ENCODE data around the gene PLXNA4. TPM values are rescaled to one million over a fixed set of nuclear protein-coding genes. Genes with fewer than 3 reads are reported as not detected.

The PLXNA4 gene
- total RNA-seq, 2 experiments from 2014 or later = 1.2 to 1.4 TPM

DNA sequence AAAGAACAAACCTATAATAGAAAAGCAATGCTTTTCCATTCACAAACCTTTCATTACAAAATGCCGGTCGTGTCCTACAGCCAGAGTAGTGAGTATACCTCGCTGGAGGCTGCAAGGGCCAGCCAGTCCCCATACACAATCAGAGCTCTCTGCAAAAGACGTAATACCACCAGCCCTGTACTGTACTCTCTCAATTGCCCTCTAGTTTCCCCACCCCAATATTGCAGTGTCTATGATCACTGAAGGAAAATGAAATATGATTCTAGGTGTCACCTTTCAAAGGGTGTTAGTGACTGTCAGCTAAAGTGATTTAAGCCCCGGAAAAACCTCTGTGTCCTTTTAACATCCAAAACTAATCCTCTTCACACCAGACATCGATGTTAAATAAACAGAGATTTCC is 24.8 kb downstream of the PLXNA4 start:
- no peaks in the 10 kb centered on the region for H3K36me3 Mint-ChIP-seq (ENCODE audit: low read depth)

DNA sequence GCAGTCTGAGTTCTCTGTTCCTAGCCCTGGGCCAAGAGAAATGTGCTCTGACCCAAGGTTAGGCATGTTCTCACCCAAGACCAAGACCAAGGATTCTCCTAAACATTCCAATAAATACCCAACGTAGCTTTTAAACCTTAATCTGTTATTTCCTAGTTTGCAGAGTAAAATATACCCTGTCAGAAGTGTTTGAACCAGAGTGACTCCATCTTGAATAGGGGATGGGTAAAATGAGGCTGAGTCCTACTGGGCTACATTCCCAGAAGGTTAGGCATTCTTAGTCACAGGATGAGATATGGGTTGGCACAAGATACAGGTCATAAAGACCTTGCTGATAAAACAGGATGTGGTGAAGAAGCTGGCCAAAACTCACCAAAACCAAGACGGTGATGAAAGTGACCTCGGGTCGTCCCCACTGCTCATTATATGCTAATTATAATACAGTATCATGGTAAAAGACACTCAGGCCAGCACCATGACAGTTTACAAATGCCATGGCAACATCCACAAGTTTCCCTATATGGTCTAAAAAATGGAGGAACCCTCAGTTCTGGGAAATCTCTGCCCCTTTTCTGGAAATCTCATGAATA is 27.7 kb downstream of the PLXNA4 start:
- CTCF ChIA-PET = no interaction called here
- H3K4me3 Mint-ChIP-seq = no peak overlapping the region
- H3K27me3 Mint-ChIP-seq = peaks cover 17% of the 10 kb centered on the region
- POLR2A ChIA-PET = no interaction called here
- no peak overlapping the region for H3K27ac Mint-ChIP-seq
- no peaks in the 10 kb centered on the region for H3K36me3 Mint-ChIP-seq (ENCODE audit: low read depth)
- H3K9me3 Mint-ChIP-seq = peaks cover 13% of the 10 kb centered on the region
- DNase-seq = no peak
- H3K4me1 Mint-ChIP-seq = peaks cover 8% of the 10 kb centered on the region

More for the DNA sequence above, 24.8 kb downstream of the PLXNA4 start:
- DNase-seq = no peak
- Mint-ChIP-seq H3K4me3 (no peak overlapping the region), H3K27ac (no peak overlapping the region), H3K4me1 (peaks cover 3% of the 10 kb centered on the region), H3K9me3 (peaks cover 11% of the 10 kb centered on the region), H3K27me3 (peaks cover 14% of the 10 kb centered on the region)
- POLR2A ChIA-PET = no interaction called here
- CTCF ChIA-PET = no interaction called here

DNA sequence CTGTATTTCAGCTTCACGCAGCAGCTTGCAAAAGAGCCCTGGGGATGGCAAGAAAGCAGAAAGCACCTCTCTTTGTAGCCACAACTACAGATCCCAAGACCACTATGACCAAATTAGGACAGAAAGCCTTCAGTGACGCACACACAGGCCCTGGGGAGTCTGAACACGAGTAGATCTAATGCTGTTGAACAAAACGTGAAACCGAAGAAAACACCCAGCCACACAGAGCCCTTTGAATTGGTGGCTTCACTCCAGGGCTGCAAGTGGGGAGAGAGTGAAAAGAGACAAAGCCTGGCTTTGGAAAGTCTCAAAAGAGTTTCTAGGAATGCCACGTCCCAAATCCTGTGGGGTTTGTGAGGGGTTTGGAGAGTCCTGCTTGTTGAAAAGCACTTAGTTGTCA is 28.4 kb downstream of the PLXNA4 start:
- no peak for DNase-seq
- peaks cover 8% of the 10 kb centered on the region for H3K4me1 Mint-ChIP-seq
- ChIA-PET CTCF (no interaction called here), POLR2A (no interaction called here)
- H3K4me3 Mint-ChIP-seq = no peak overlapping the region
- no peaks in the 10 kb centered on the region for H3K36me3 Mint-ChIP-seq (ENCODE audit: low read depth)
- H3K9me3 Mint-ChIP-seq = peaks cover 13% of the 10 kb centered on the region
- H3K27me3 Mint-ChIP-seq = peaks cover 20% of the 10 kb centered on the region
- no peak overlapping the region for H3K27ac Mint-ChIP-seq

DNA sequence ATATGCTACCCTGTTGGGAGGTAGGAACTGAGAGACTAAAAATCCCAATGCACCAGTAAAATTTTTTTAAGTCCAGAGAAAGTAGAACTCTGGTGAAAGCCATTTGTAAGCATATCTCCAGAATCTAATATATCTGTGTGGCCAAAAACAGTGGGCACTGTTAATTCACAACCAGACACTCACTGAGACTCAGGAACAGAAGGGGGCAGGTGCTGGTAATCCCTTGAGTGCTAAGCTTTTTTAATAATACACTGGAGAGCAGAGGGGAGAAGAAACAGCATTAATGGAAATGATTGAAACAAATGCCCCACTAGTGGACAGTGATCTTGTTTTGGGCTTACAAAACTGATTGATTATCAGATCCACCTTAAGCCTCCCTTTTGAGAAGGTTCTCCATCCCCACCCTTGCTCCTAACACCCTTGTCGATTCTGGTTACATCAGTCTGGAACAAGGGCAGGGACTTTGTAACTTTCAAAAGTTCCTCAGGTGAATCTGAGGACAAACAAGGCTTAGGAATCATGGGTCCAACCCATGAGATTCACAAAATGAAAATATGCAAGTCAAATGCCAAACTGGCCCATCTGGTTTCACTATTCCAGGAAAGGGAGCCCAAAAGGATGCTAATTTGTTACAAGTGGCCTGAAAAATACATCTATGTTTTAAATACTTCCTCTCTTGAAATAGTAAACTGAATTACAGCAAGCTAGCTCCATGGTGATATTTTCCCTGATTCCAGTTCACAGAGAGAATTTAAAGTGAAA is 29.7 kb downstream of the PLXNA4 start:
- CTCF ChIA-PET = no interaction called here

DNA sequence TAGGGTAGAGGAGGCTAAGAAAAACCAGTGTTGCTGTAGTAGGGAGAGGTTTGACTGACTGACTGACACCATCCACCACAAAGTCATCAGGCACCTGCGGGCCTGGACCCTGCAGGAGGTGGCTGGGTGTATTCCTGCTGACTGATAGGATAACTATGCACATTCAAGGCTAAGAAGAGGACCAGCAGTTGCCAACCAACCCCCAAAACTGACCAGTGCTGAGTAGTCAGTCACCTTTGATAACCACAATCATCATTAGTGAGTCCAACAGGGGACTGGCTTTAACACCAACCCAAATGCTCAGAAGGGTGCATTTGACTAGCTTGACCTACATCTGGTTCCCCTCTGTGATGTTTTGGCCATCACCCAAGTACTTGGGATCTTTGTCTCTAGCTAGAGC is 30.5 kb downstream of the PLXNA4 start:
- Mint-ChIP-seq H3K4me1 (peaks cover 8% of the 10 kb centered on the region), H3K27me3 (peaks cover 11% of the 10 kb centered on the region), H3K36me3 (ENCODE audit: low read depth) (no peaks in the 10 kb centered on the region), H3K4me3 (no peak overlapping the region), H3K9me3 (peaks cover 4% of the 10 kb centered on the region), H3K27ac (no peak overlapping the region)
- ChIA-PET CTCF (no interaction called here), POLR2A (no interaction called here)
- DNase-seq = no peak

More for the DNA sequence above, 29.7 kb downstream of the PLXNA4 start:
- Mint-ChIP-seq H3K4me1 (peaks cover 8% of the 10 kb centered on the region), H3K9me3 (peaks cover 12% of the 10 kb centered on the region), H3K27me3 (peaks cover 19% of the 10 kb centered on the region), H3K4me3 (no peak overlapping the region), H3K27ac (no peak overlapping the region), H3K36me3 (ENCODE audit: low read depth) (no peaks in the 10 kb centered on the region)
- DNase-seq = no peak
- POLR2A ChIA-PET = no interaction called here

DNA sequence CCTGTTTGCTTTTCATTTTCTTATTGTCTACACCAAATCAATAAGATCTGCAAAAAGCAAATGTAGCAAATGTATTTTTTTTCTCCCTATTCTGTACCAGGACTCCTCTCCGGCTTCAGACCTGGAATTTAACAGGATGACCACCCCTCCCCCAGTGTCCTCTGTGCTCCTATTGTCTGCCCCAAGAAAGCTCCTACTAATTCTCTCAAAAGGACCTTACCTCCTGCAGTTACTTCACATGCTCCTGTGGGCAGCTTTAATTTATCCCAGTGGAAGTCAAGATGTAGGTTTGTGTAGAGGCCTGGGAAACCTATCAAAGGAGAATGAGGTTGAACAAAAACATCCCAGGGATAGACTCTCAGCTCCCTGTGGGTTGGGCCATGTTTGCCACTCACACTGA is 31.3 kb downstream of the PLXNA4 start:
- Mint-ChIP-seq H3K36me3 (ENCODE audit: low read depth) (no peaks in the 10 kb centered on the region), H3K4me1 (peaks cover 8% of the 10 kb centered on the region), H3K27me3 (peaks cover 9% of the 10 kb centered on the region), H3K9me3 (peaks cover 2% of the 10 kb centered on the region), H3K4me3 (no peak overlapping the region), H3K27ac (no peak overlapping the region)
- no peak for DNase-seq
- CTCF ChIA-PET = no interaction called here
- POLR2A ChIA-PET = no interaction called here

DNA sequence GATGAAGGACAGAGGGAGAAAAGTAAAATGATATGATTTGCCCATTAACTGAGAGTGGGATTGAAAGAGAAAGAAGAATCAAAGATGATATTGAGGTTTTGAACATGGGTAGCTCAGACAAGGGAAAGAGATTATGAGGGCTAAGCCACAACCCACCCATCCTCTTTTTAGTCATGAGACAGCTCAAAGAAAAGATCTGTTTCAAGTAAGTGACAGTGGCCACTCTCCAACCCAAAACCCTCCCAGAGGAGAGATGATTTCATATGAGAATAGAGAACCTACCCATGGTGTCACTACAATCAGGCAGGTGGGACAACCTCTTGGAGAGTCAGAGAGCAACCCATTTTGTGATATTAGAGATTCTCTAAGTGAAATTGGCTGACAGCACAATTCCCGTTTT is 32.2 kb downstream of the PLXNA4 start:
- CTCF ChIA-PET = interaction anchor here (2.5 kb wide), 1 partner anchor 37 kb away, joined by 7 read pairs; no protein-coding TSS in a partner anchor
- no peaks in the 10 kb centered on the region for H3K36me3 Mint-ChIP-seq (ENCODE audit: low read depth)

DNA sequence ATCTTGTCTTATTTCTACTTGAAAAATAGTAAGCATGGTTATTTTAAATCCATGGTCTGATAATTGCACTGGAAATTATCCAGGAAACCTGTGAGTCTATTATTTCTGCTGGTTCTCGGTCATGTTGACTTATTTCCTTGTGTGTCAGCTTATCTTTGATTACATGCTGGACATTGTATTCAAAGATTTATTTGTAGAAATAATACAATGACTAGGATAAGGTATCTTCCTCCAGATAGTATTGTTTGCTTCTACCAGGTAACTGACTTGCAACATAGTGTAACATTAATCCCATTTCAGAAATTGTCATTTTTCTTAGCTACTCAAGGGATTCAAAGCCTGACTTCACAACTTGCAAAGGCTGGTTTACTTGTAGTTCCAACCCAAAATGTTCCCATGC is 33.4 kb downstream of the PLXNA4 start:
- ChIA-PET POLR2A (no interaction called here), CTCF (interaction anchor here (0.8 to 2.5 kb wide), 2 partner anchors 15 to 38 kb away, joined by 3 to 7 read pairs; no protein-coding TSS in a partner anchor)
- Mint-ChIP-seq H3K9me3 (peaks cover 2% of the 10 kb centered on the region), H3K4me1 (peaks cover 5% of the 10 kb centered on the region), H3K27ac (no peak overlapping the region), H3K36me3 (ENCODE audit: low read depth) (no peaks in the 10 kb centered on the region), H3K4me3 (no peak overlapping the region), H3K27me3 (peaks cover 10% of the 10 kb centered on the region)
- DNase-seq = no peak

More for the DNA sequence above, 32.2 kb downstream of the PLXNA4 start:
- H3K27me3 Mint-ChIP-seq = peaks cover 9% of the 10 kb centered on the region
- H3K27ac Mint-ChIP-seq = no peak overlapping the region
- POLR2A ChIA-PET = no interaction called here
- no peak for DNase-seq
- no peak overlapping the region for H3K4me3 Mint-ChIP-seq
- peaks cover 2% of the 10 kb centered on the region for H3K9me3 Mint-ChIP-seq
- H3K4me1 Mint-ChIP-seq = peaks cover 8% of the 10 kb centered on the region

DNA sequence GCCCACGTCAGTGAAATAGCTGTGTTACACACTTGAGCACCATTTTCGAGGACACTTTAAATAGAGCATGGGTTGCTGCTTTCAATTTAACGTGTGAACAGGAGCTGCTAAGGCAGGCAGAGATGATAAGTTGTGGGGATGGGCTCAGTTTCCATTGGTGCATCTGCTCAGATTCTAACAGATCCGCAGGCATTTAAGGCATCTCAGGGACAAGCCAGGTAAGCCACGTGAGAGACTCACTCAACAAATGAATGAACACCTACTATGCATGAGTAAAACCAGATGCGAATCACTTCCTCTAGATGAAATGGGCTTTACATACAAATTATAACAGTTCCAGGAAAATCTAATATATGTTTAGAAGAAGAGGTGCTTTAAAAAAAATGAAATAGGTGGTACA is 34.6 kb downstream of the PLXNA4 start:
- DNase-seq = no peak
- Mint-ChIP-seq H3K36me3 (ENCODE audit: low read depth) (no peaks in the 10 kb centered on the region), H3K27ac (no peak overlapping the region), H3K4me1 (peaks cover 5% of the 10 kb centered on the region), H3K4me3 (no peak overlapping the region), H3K9me3 (peaks cover 2% of the 10 kb centered on the region), H3K27me3 (peaks cover 10% of the 10 kb centered on the region)
- ChIA-PET CTCF (interaction anchor here (0.6 to 2.5 kb wide), 2 partner anchors 39 to 1936 kb away, joined by 3 to 7 read pairs; no protein-coding TSS in a partner anchor), POLR2A (no interaction called here)

DNA sequence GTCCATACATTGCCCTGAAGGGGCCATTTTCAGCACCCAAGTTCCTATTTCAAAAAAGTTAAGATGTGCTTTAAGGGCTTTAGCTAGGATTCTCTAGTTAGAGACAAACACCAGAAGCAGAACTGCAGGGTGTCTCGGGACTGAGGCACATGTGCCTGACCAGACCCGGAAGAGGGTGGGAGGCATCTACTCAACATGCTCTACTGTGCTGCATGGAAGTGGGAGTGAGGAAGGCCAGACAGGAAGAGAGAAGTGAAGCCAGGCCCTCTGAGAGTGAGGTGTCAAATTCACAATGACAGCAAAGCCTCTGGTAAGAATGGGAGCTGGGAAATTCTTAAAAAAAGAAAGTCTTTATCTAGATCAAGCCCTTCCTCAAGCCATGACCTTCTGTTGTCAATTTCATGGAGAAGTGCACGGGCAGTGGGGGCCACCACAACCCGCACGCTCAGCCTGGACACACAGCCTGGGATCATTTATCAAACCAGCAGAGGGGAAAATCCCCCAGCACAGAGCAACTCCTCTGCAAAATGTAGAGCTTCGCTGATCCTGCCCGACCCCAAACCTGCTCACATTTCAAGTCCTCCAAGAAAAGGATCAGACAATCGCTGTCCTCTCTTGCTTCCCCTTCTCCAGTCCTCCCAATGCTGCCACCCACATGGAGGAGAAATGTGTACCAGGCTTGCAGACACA is 38.7 kb downstream of the PLXNA4 start:
- Mint-ChIP-seq H3K9me3 (no peaks in the 10 kb centered on the region), H3K4me3 (no peak overlapping the region), H3K4me1 (no peaks in the 10 kb centered on the region), H3K36me3 (ENCODE audit: low read depth) (no peaks in the 10 kb centered on the region), H3K27ac (no peak overlapping the region), H3K27me3 (peaks cover 5% of the 10 kb centered on the region)
- ChIA-PET CTCF (no interaction called here), POLR2A (no interaction called here)
- DNase-seq = no peak

DNA sequence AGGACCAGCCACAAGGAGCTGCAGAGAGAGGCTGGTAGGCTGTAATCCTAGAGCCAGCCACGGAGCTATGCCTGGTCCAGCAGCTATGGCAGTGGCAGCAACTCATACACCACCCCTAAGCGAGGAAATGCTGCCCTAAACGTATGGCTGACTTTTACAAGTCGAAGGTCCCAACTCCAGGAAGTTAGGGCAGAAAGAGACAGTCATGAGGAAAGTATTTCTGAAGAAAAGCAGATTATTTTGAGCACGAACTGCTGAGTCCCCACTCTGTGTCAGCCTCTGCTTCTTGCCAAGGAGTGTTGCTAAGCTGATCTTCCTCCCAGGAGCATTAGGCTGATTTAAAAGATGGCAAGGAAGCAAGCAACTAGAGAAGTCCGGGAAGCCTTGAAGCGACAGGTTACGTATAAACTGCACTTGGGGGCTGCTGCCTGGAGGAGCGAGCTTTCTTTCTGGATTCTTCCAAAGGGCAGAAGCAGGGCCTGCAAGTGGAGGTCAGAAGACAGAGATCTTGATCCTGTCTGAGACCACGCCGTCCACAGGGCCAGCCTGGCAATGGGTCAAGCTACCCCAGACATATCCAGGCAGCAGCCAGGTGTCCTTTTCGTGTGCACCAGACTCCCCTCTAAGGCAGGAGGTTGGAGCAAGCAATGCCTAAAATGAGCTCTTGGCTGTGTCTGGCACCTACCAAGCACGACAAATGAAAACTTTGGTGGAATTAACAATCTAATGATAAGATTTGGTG is 39.4 kb downstream of the PLXNA4 start:
- ChIA-PET CTCF (no interaction called here), POLR2A (no interaction called here)
- no peak for DNase-seq
- H3K27ac Mint-ChIP-seq = no peak overlapping the region
- H3K4me3 Mint-ChIP-seq = no peak overlapping the region
- peaks cover 5% of the 10 kb centered on the region for H3K27me3 Mint-ChIP-seq
- H3K9me3 Mint-ChIP-seq = no peaks in the 10 kb centered on the region
- H3K36me3 Mint-ChIP-seq (ENCODE audit: low read depth) = no peaks in the 10 kb centered on the region
- H3K4me1 Mint-ChIP-seq = no peaks in the 10 kb centered on the region

DNA sequence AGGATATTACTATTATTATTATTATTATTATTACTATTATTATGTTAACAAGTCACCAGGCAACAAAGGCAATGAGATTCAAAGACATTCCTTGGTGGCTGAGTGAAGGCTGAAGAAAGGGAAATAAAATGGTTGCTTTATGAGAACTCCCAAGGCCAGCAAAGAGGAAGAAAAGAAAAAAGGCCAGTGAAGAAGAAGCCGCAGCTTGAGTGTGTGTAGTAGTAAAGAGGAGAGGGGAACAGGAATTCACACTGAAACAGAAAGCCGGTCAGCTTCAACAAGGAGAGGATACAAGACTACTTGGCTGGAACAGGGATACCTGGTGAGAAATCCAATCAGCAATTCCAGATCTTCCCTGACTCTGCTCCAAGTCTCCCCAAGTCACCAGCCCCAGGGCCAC is 42.4 kb downstream of the PLXNA4 start:
- POLR2A ChIA-PET = no interaction called here
- H3K4me1 Mint-ChIP-seq = peaks cover 10% of the 10 kb centered on the region
- CTCF ChIA-PET = no interaction called here
- no peak overlapping the region for H3K27ac Mint-ChIP-seq
- no peaks in the 10 kb centered on the region for H3K9me3 Mint-ChIP-seq
- no peaks in the 10 kb centered on the region for H3K36me3 Mint-ChIP-seq (ENCODE audit: low read depth)
- DNase-seq = no peak
- H3K27me3 Mint-ChIP-seq = peaks cover 3% of the 10 kb centered on the region
- H3K4me3 Mint-ChIP-seq = no peak overlapping the region

DNA sequence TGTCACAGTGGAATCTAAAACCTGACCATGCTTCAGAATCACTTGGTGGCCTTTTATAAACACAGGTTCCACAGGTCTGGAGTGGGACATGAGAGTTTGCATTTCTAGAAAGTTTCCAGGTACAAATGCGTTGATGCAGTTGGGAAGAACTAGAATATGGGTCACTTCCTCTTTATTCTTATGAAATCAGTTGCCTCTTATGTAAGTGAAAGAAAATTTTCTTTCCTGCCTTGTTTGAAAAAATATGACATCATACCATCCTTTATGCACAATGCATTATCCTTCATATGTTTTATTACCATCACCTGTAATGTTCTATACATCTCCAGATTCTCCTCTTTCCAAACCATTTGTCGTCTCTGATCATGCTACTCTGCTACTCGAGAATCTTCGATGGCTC is 44.0 kb downstream of the PLXNA4 start:
- no peaks in the 10 kb centered on the region for H3K36me3 Mint-ChIP-seq (ENCODE audit: low read depth)
- CTCF ChIA-PET = no interaction called here
- DNase-seq = no peak
- H3K27ac Mint-ChIP-seq = no peak overlapping the region
- H3K27me3 Mint-ChIP-seq = peaks cover 6% of the 10 kb centered on the region
- peaks cover 12% of the 10 kb centered on the region for H3K4me1 Mint-ChIP-seq
- peaks cover 3% of the 10 kb centered on the region for H3K9me3 Mint-ChIP-seq
- no peak overlapping the region for H3K4me3 Mint-ChIP-seq
- POLR2A ChIA-PET = no interaction called here
